ENCODE measurements around the gene AGAP2. TPM values are rescaled to one million over a fixed set of nuclear protein-coding genes. Genes with fewer than 3 reads are reported as not detected.
A peak's percentile ranks its signal among the peaks of the same experiment; 100 is the strongest.

AGAP2 gene
- total RNA-seq, 1 experiment from 2014 or later = 5.3 TPM

DNA sequence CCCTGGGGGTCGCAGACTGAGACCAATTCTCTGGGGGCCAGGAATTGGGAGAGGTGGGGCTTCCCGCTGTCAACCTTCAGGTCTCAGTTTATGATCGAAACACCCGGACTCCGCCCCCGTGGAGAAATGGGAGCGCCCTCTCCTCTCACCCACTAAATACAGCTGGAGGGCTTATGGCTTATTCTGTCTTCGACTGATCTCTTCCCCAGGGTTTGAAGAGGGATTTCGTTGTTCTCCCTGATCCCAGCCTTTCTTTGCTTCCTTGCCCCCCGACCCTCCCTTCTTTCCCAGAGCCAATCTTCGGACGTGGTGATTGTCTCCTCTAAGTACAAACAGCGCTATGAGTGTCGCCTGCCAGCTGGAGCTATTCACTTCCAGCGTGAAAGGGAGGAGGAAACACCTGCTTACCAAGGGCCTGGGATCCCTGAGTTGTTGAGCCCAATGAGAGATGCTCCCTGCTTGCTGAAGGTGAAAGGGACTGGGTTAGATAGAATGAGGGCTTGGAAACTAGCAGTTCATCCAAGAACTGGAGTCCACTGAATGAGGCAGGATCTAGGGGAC is 44.0 kb downstream of the AGAP2 start:
- Histone ChIP-seq H3K23me2 (ENCODE audit: insufficient read length, low read depth, low read length, poor library complexity, severe bottlenecking) (peaks cover 4% of the 10 kb centered on the region), H3K56ac (ENCODE audit: insufficient read length, low read depth, low read length) (no peak overlapping the region), H3K23ac (ENCODE audit: insufficient read length, low read depth, low read length) (no peak overlapping the region), H3K79me2 (ENCODE audit: insufficient read depth, low read length) (no peaks in the 10 kb centered on the region), H4K20me1 (ENCODE audit: control insufficient read depth, insufficient read depth, insufficient read length) (no peaks in the 10 kb centered on the region), H2AK5ac (ENCODE audit: insufficient read length, low read length) (no peak overlapping the region), H2AFZ (ENCODE audit: low read length) (no peak overlapping the region), H4K8ac (replicated peaks; ENCODE audit: insufficient read length, low read depth, low read length) (no peak overlapping the region), H3K18ac (ENCODE audit: insufficient read length, low read depth, low read length) (no peak overlapping the region), H2BK12ac (ENCODE audit: insufficient read length, low read depth, low read length) (no peak overlapping the region), H2BK5ac (ENCODE audit: insufficient read length, low read length) (no peak overlapping the region), H3K4ac (ENCODE audit: low read depth, low read length) (no peak overlapping the region), H2BK120ac (ENCODE audit: low read depth, low read length, poor library complexity, severe bottlenecking) (no peak overlapping the region), H2BK20ac (ENCODE audit: low read depth, low read length, poor library complexity, severe bottlenecking) (no peak overlapping the region), H3K9me3 (ENCODE audit: control insufficient read depth, low read depth, low read length) (no peaks in the 10 kb centered on the region), H3K14ac (ENCODE audit: insufficient read depth, low read length) (no peak overlapping the region), H3T11ph (ENCODE audit: low read length) (no peak overlapping the region), H4K91ac (ENCODE audit: insufficient read length, low read depth, low read length) (no peak overlapping the region), H3K9ac (ENCODE audit: extremely low read depth, insufficient read length, low read length) (peak overlapping the region; percentile 87), H3K4me2 (ENCODE audit: insufficient read depth, insufficient read length, low read length) (peak overlapping the region; percentile 77), H3K27me3 (ENCODE audit: insufficient read depth, low read length) (no peaks in the 10 kb centered on the region), H3K79me1 (ENCODE audit: insufficient read depth, low read depth, low read length, poor library complexity, severe bottlenecking) (no peaks in the 10 kb centered on the region), H2BK15ac (ENCODE audit: low read depth, low read length) (no peak overlapping the region), H3K4me1 (ENCODE audit: insufficient read depth, low read length) (no peaks in the 10 kb centered on the region), H3K27ac (ENCODE audit: insufficient read length, low read depth, low read length) (no peak overlapping the region), H4K5ac (ENCODE audit: insufficient read length, low read depth, low read length) (no peak overlapping the region)
- H3K4me1 Mint-ChIP-seq = no peaks in the 10 kb centered on the region
- peaks cover 10% of the 10 kb centered on the region for H3K27me3 Mint-ChIP-seq (ENCODE audit: low read depth)
- TF ChIP-seq, protein P1, sequence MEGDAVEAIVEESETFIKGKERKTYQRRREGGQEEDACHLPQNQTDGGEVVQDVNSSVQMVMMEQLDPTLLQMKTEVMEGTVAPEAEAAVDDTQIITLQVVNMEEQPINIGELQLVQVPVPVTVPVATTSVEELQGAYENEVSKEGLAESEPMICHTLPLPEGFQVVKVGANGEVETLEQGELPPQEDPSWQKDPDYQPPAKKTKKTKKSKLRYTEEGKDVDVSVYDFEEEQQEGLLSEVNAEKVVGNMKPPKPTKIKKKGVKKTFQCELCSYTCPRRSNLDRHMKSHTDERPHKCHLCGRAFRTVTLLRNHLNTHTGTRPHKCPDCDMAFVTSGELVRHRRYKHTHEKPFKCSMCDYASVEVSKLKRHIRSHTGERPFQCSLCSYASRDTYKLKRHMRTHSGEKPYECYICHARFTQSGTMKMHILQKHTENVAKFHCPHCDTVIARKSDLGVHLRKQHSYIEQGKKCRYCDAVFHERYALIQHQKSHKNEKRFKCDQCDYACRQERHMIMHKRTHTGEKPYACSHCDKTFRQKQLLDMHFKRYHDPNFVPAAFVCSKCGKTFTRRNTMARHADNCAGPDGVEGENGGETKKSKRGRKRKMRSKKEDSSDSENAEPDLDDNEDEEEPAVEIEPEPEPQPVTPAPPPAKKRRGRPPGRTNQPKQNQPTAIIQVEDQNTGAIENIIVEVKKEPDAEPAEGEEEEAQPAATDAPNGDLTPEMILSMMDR (conservative IDR thresholded peaks at IDR 0.05) = no peak
- peaks cover 0 to 4% of the 10 kb centered on the region in 2 experiments; a peak in 3 of 5 replicates for H3K9me3 Mint-ChIP-seq
- no peak overlapping the region for H3K4me3 Mint-ChIP-seq
- H3K36me3 Mint-ChIP-seq (ENCODE audit: insufficient read depth in 1 of 3, low read depth in 3 of 3) = peaks cover 2 to 20% (median 16%) of the 10 kb centered on the region in 3 experiments; a peak in 6 of 7 replicates
- no CpG with 5 or more reads among the region's 15 CpGs for WGBS (ENCODE audit: extremely low coverage, insufficient read length, low lambda C conversion rate)
- DNase-seq = no peak
- no peak overlapping the region for H3K27ac Mint-ChIP-seq

Measured in H9 (cell line).